HG02571 (cell line): ENCODE measurements around the gene SORCS2.

Source experiments
- ATAC-seq: cut with Tn5 transposase; IDR thresholded peaks from one replicate; pipeline ENCODE4 v1.9.1; 2021; ENCODE audit warnings: mild to moderate bottlenecking, moderate library complexity; ENCODE audit not compliant: unreplicated experiment

The SORCS2 gene

GRCh38 chr4:7653510-7654369, 461.4 kb downstream of the SORCS2 start:
- ATAC-seq = no peak

- ATAC-seq = no peak
These were observed 462.5 kb downstream of the SORCS2 start for GRCh38 chr4:7654550-7655445.

- no peak for ATAC-seq
These were observed 463.3 kb downstream of the SORCS2 start for GRCh38 chr4:7655511-7656243.

DNA sequence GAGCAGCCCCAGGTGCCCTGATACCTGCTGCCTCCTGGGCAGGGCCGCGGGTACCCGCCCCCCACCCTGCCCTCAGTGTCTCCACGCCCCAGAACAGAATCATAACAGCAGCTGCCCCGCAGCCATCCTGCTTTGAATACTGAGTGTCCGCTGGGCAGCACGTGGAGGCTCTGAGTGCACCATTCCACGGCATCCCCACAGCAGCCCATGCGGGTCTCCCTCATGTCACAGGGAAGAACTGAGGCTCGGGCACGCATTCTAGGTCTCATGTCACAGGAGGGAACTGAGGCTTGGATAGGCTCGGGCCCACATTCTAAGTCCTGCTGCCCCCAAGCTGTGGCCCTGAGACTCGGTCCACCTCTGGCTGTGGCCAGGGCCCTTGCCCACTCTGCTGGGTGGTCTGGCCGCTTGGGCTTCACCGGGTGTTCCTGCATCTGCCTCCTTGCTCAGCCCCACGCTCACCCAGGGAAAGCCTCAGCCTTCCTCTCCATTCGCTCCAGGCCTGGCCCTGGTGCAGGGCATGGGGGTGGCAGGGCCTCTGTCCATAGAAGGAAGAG, 464.0 kb downstream of the SORCS2 start:
- ATAC-seq = no peak

DNA sequence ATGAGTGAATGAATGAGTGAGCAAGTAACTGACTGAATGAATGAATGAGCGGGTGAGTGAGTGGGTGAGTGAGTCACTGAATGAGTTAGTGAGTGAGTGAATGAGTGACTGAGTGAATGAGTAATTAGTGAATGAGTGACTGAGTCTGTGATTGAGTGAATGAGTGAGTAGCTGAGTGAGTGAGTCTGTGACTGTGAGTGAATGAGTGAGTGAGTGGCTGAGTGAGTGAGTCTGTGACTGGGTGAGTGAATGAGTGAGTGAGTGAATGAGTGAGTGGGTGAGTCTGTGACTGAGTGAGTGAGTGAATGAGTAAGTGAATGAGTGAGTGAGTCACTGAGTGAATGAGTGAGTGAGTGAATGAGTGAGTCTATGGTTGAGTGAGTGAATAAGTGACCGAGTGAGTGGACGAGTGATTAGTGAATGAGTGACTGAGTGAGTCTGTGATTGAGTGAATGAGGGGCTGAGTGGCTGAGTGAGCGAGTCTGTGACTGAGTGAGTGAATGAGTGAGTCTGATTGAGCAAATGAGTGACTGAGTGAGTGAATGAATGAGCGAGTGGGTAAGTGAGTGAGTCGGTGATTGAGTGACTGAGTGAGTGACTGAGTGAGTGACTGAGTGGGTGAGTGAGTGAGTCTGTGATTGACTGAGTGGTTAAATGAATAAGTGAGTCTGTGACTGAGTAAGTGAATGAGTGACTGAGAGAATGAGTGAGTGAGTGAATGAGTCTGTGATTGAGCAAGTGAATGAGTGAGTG, 465.4 kb downstream of the SORCS2 start:
- ATAC-seq = no peak

DNA sequence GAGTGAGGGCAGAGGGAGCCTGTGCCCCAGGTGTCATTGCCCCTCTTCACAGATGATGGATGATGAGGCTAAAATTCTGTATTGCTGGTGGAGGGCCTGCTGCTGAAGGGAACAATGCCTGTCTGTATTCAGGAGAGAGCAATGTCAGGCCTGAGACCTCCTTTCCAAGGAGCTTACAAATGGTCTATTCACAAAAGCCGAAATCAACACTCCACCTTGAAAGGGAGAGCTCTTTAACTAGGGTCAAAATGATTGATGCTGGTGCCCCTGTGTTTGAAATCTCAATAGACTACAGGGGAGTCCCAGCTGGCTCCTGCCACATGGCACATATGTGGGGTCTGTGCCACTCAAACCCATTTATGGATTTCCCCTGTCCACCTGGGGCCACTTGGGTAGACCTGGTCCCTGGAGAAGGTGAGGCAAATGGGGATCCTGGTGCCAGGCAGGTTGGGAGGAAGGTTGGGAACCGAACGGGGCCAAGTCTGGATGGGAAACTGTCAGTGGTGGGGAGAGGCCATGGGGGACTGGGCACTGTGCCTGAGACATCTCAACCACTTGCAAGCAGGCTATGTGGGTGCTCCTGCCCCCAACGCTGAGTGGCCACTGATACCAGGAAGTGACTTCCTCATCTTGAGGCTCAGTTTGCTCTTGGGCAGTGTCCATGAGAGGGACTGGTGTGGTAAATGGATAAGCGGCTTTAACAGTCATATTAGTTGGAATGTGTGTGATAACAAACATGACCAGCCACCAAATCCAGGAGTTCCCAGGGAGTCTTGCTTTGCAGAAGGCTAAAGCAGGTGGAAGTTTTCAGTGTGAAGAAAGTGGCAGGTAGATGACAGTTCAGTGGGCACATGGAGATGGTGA, 466.2 kb downstream of the SORCS2 start:
- no peak for ATAC-seq

DNA sequence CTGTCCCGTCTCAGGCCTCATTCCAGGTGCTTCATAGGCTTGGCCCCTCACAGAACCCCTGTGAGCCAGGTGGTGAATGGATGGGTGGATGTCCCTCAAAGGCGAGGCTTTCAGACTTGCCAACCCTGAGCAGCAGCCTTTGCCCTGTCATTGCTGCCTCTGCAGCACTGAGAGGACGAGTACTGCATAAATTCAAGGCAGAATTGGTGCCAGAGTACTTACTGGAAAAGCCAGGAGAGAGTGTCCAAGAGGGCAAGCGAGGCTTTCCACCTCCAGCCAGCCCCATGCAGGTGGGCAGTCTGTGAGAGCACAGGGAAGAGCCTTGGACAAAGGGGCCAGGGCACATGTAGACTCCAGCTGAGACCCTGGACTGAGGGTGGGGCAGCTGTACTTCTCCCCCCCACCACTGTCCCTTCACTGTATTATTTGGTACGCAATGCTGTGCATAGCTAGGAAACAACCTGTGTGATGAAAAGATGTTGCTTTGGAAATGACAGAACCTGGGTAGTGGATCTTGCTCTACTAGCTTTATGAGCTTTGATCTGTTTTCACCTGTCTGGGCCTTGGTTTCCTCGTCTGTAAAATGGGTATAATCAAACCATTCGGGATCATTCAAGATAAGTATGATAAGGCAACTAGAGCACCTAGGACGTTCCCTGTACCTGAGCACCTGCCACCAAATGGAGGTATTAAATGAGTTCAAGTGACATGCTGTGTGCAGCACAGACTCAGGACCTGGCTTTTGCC, 467.3 kb downstream of the SORCS2 start:
- no peak for ATAC-seq

DNA sequence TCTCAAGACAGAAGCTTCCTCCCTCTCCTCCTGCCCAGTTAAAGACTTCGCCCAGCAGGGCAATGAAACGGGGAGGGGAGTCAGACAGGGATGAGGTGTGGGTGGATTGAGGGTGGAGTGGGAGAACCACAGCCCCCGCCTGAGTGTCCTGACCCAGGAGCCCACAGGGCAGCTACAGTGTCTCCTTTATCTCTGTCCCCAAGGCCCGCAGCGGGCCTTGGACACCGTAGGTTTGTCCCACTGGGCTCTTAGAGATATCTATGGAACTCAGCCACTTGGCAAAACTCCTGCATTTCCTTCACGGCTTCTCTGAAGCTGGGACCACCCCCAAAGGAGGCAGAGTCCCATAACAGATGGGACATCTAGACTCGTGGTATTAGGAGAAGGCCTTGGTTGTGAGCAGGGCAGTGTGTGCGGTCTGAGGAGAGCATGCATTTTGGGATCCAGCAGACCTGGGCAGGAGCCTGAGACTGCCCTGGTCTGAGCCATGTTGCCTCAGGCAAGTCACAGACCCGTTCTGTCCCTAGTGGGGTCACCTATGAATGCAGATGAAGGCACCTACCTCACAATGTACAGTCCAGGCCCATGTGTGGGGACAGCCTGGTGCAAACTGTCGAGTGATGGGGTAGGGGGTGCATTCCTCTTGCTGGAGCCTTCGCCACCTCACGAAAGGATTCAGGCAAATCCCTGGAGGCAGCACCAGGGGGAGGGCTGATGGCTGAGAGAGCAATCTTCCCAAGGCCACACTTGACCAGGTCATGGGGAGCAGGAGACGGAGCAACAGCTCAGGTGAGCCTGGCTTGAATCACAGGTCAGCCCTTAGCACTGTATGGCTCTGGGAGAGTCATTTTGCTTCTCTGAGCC, 468.1 kb downstream of the SORCS2 start:
- ATAC-seq = no peak

DNA sequence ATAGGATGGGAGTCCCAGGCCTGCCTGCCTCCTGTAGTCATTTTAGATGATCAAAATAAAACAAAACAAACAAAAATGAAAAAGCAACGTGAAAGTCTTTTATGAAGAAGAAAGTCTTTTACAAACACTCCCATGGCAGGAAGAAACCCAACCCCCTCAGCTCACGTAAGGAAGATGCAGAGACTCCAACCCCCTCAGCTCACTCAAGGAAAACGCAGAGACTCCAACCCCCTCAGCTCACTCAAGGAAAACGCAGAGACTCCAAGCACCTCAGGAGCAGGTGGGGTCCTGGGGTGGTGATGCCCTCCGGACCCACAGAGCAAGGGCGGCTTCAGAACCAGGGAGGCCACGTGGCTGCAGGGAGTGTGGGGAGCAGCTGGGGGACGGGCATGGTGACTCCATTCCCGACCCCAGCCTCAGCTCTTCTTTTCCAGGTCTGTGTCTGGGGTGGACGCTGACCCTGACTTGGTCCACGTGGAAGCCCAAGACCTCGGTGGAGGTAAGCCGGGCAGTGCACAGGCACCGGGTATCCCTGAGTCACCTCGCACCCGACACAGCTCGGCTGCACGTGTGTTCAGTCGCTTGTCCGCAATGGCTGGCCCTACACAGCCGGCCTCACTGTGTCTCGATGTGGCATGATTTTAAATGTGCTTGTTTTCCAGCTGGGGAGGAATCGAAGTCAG, 468.9 kb downstream of the SORCS2 start:
- ATAC-seq = no peak

GRCh38 chr4:7661846-7662506, 469.6 kb downstream of the SORCS2 start:
- no peak for ATAC-seq

DNA sequence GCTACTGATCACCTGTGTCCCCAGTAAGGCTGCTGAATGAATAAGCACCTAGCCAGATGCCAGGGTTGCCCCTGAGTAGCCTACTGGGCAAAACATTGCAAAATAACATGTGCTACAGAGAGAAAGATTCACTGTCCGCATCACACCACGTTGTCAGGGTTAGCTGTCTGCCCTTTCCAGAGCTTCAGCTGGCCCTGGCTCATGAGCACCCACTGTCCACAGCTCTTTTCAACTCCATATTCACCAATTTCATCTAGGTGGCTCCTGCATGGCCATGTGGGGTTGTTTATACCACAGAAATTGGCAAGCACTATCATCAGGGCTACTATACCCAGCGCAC, 470.1 kb downstream of the SORCS2 start:
- ATAC-seq = no peak

GRCh38 chr4:7663075-7663541, 470.8 kb downstream of the SORCS2 start:
- ATAC-seq = no peak

- ATAC-seq = no peak
These were observed 471.8 kb downstream of the SORCS2 start for GRCh38 chr4:7664106-7664505.

DNA sequence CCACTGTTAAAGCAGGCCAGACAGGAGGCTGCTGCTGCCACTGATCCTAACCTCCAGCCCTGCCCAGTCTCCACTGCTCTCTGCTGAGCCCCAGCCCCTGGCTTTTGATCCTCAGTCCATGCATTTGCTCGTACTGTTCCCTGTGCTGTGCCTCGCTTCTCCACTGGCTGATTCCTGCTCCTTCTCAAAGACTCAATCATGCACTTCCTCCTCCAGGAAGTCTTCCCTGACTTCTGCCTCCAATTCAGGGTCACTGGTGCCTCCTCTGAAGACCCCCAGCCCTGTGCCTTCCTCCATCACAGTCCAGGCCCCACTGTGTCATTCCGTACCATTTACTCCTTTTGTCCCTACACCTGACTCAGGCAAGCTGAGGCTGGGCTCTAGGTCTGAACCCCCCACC, 473.0 kb downstream of the SORCS2 start:
- no peak for ATAC-seq

DNA sequence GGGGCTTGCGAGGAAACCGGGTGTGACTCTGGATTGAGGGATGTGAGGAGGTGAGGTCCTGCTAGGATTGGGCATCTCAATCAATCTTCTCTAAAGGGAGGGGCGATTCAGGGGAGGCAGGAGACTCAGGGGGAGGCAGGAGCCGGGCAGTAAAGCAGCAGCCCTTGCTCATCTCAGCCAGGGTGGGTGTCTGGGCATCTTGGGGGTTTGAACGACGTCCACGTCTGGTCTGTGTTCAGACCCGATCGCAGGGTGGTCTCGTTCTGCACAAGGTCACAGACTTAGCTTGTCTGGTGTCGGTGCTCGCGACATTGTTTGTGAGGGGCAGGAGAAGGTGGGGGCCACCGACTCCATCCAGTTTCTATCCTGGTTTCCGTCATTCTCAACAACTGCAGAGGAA, 473.7 kb downstream of the SORCS2 start:
- ATAC-seq = no peak

- no peak for ATAC-seq
These were observed 474.4 kb downstream of the SORCS2 start for GRCh38 chr4:7666744-7667143.

GRCh38 chr4:7668271-7668670, 475.9 kb downstream of the SORCS2 start:
- ATAC-seq = no peak
